ENCODE measurements around the gene SFT2D3.

The SFT2D3 gene

DNA sequence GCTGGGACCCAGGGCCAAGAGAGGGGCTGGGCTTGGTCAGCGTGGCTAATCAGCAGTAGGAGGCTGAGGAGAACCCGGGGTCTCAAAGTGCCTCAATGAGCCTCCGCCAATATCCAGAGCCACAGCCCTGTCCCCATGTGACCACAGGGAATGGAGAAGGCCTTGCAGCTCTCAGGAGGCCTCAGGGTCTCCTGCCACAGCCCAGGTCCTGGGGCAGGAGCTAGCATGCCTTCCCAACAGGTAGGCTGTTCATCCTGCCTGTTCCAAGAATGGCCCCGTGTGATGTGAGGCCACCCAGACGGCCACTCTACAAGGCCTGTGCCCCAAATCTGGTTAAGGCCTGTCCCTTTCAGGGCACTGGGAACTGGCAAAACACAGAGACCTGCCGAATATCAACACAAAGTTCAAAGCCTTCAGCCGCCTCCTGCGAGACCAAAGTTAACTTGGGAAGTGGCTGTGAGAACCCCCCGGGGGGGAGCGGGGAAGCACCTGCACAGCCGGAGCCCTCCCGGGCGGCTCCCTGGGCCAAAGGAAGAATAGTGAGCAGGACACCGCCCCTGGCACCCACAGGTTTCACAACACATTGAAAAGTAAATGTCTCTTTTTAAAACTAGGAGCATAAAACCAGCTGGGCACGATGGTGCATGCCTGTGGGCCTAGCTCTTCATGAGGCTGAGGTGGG lies 21.5 kb upstream of the SFT2D3 start:
- H3K4me2 ChIP-seq (ENCODE audit: low read length): no peak overlapping the region

DNA sequence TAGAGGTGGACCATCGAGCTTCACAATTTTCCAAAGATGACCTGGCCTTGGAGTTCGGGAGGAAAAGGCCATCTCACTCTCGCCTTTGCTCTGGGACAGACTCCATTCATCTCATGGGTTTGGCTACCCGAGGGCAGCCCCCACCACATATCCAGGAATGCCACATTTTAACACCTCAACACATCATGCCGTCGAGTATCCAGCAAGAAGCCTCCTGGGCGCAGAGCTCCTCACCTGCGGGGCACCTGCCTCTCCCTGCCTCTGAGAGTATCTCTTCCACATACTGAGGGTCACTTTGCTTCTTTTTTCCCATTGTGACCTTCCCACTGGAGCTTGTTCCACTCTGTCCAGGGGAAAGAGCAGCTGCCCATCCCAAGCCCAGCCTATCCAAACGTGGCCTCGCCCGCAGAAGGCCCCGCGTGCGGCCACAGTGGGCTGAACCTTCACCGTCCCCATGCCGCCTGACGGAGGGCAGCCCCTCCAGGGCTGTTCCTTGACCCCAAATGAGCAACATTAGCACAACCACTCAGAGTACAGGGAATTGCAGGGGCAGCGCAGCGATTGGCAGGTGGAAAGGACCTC lies 20.5 kb upstream of the SFT2D3 start:
- H4K20me1 ChIP-seq (ENCODE audit: control insufficient read depth, insufficient read depth, low read depth, low read length): no peaks in the 10 kb centered on the region
- H3K27ac ChIP-seq (ENCODE audit: low read depth, low read length): no peak overlapping the region
- H3F3A ChIP-seq (ENCODE audit: control insufficient read depth, insufficient read depth): no peaks in the 10 kb centered on the region
- no peaks in the 10 kb centered on the region for H3K9me2 ChIP-seq (replicated peaks; ENCODE audit: control insufficient read depth, low read length)
- H3K4me2 ChIP-seq (ENCODE audit: low read length): no peak overlapping the region
- H3K27me3 ChIP-seq (ENCODE audit: control insufficient read depth, low read length): peaks cover 50% of the 10 kb centered on the region
- H3K36me3 ChIP-seq (ENCODE audit: control insufficient read depth, low read length): no peaks in the 10 kb centered on the region
- H3K9me3 ChIP-seq (ENCODE audit: control insufficient read depth, insufficient read depth, low read length): no peaks in the 10 kb centered on the region
- no peak overlapping the region for H3K4me3 ChIP-seq (ENCODE audit: low read length)
- no peak for TF ChIP-seq EZH2phosphoT487 (IDR thresholded peaks at IDR 0.05; ENCODE audit: borderline replicate concordance, low read length)
- TF ChIP-seq, protein P1, sequence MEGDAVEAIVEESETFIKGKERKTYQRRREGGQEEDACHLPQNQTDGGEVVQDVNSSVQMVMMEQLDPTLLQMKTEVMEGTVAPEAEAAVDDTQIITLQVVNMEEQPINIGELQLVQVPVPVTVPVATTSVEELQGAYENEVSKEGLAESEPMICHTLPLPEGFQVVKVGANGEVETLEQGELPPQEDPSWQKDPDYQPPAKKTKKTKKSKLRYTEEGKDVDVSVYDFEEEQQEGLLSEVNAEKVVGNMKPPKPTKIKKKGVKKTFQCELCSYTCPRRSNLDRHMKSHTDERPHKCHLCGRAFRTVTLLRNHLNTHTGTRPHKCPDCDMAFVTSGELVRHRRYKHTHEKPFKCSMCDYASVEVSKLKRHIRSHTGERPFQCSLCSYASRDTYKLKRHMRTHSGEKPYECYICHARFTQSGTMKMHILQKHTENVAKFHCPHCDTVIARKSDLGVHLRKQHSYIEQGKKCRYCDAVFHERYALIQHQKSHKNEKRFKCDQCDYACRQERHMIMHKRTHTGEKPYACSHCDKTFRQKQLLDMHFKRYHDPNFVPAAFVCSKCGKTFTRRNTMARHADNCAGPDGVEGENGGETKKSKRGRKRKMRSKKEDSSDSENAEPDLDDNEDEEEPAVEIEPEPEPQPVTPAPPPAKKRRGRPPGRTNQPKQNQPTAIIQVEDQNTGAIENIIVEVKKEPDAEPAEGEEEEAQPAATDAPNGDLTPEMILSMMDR (IDR thresholded peaks at IDR 0.05; ENCODE audit: low read depth, low read length, poor library complexity, severe bottlenecking): no peak
- H3K79me2 ChIP-seq (ENCODE audit: control insufficient read depth, low read length): no peaks in the 10 kb centered on the region
- H3K4me1 ChIP-seq (ENCODE audit: control insufficient read depth, low read length): peaks cover 2% of the 10 kb centered on the region; the same call in 1 of the 2 replicates

More for the DNA sequence above, 21.5 kb upstream of the SFT2D3 start:
- H3K4me1 ChIP-seq (ENCODE audit: control insufficient read depth, low read length): peaks cover 2% of the 10 kb centered on the region; the same call in 1 of the 2 replicates
- H3K4me3 ChIP-seq (ENCODE audit: low read length): no peak overlapping the region
- H3K79me2 ChIP-seq (ENCODE audit: control insufficient read depth, low read length): no peaks in the 10 kb centered on the region
- H3K9me3 ChIP-seq (ENCODE audit: control insufficient read depth, insufficient read depth, low read length): no peaks in the 10 kb centered on the region
- TF ChIP-seq, protein P1 (IDR thresholded peaks at IDR 0.05; ENCODE audit: low read depth, low read length, poor library complexity, severe bottlenecking): no peak
- TF ChIP-seq EZH2phosphoT487 (IDR thresholded peaks at IDR 0.05; ENCODE audit: borderline replicate concordance, low read length): no peak
- H3F3A ChIP-seq (ENCODE audit: control insufficient read depth, insufficient read depth): no peaks in the 10 kb centered on the region
- H3K27me3 ChIP-seq (ENCODE audit: control insufficient read depth, low read length): peaks cover 53% of the 10 kb centered on the region
- no peaks in the 10 kb centered on the region for H3K9me2 ChIP-seq (replicated peaks; ENCODE audit: control insufficient read depth, low read length)
- no peaks in the 10 kb centered on the region for H4K20me1 ChIP-seq (ENCODE audit: control insufficient read depth, insufficient read depth, low read depth, low read length)
- H3K27ac ChIP-seq (ENCODE audit: low read depth, low read length): no peak overlapping the region
- H3K36me3 ChIP-seq (ENCODE audit: control insufficient read depth, low read length): no peaks in the 10 kb centered on the region

GRCh38 chr2:127681288-127681804 lies 20.0 kb upstream of the SFT2D3 start:
- Histone ChIP-seq H3K4me1 (ENCODE audit: control insufficient read depth, low read length) (peaks cover 2% of the 10 kb centered on the region; the same call in 1 of the 2 replicates), H3K36me3 (ENCODE audit: control insufficient read depth, low read length) (no peaks in the 10 kb centered on the region), H4K20me1 (ENCODE audit: control insufficient read depth, insufficient read depth, low read depth, low read length) (no peaks in the 10 kb centered on the region), H3K27ac (ENCODE audit: low read depth, low read length) (no peak overlapping the region), H3K9me2 (replicated peaks; ENCODE audit: control insufficient read depth, low read length) (no peaks in the 10 kb centered on the region), H3K4me2 (ENCODE audit: low read length) (no peak overlapping the region), H3K27me3 (ENCODE audit: control insufficient read depth, low read length) (peaks cover 48% of the 10 kb centered on the region), H3K4me3 (ENCODE audit: low read length) (no peak overlapping the region), H3K79me2 (ENCODE audit: control insufficient read depth, low read length) (no peaks in the 10 kb centered on the region), H3F3A (ENCODE audit: control insufficient read depth, insufficient read depth) (no peaks in the 10 kb centered on the region), H3K9me3 (ENCODE audit: control insufficient read depth, insufficient read depth, low read length) (no peaks in the 10 kb centered on the region)
- TF ChIP-seq EZH2phosphoT487 (IDR thresholded peaks at IDR 0.05; ENCODE audit: borderline replicate concordance, low read length): no peak
- TF ChIP-seq, protein P1 (IDR thresholded peaks at IDR 0.05; ENCODE audit: low read depth, low read length, poor library complexity, severe bottlenecking): no peak
